Measurements from ENCODE around the gene H2BW2. TPM values are rescaled to one million over a fixed set of nuclear protein-coding genes. Genes with fewer than 3 reads are reported as not detected.
"Not testable (repeated sequence)": the region's sequence is repeated elsewhere in the genome, so short reads cannot be mapped to it uniquely, and the experiment has no call there.

The H2BW2 gene
- total and polyA plus RNA-seq, 2 of the 13 experiments (the other 11 are each of a cell fraction or from before 2014, with no cell fraction given) = not detected

GRCh38 chrX:104047171-104047570, 7.4 kb downstream of the H2BW2 start:
- DNase-seq (ENCODE audit: low spot score) (no peak), ATAC-seq (no peak), FAIRE-seq (no peak)
- ChIA-PET POLR2A (no interaction called here), CTCF (ENCODE audit: low intra/inter-chr PET ratio, low total read pairs) (no interaction called here)
- Histone ChIP-seq H3K36me3 (replicated peaks in 1 of 2; ENCODE audit: control insufficient read depth in 1 of 2, insufficient read depth in 2 of 2, low read length in 2 of 2) (no peaks in the 10 kb centered on the region), H3K9me3 (ENCODE audit: low read length) (no peaks in the 10 kb centered on the region), H3K9ac (ENCODE audit: insufficient read depth, low read depth, low read length) (no peak overlapping the region), H4K20me1 (ENCODE audit: insufficient read depth, low read length) (no peaks in the 10 kb centered on the region), H3K27me3 (ENCODE audit: control insufficient read depth in 1 of 2, insufficient read depth in 2 of 2, low read length in 2 of 2) (peaks cover 0 to 1% of the 10 kb centered on the region in 2 experiments; a peak in 1 of 5 replicates), H3K4me1 (ENCODE audit: insufficient read depth, low read length) (no peaks in the 10 kb centered on the region), H3K4me3 (replicated peaks in 1 of 3; ENCODE audit: insufficient read depth in 1 of 3, low read depth in 2 of 3, low read length in 3 of 3) (no peak overlapping the region), H3K4me2 (ENCODE audit: low read depth, low read length) (no peak overlapping the region), H2AFZ (ENCODE audit: low read length) (no peak overlapping the region), H3K79me2 (ENCODE audit: insufficient read depth, low read length) (no peaks in the 10 kb centered on the region), H3K27ac (ENCODE audit: extremely low read length, insufficient read depth, low read length) (no peak overlapping the region)
- BruUV-seq (replicated peaks) = no TSS peak
- WGBS (ENCODE audit: low lambda C conversion rate) = 100% methylated on average over 2 of the region's 13 CpGs
- intact Hi-C loops (cut with micrococcal nuclease; ENCODE audit: unreplicated experiment) = no loop called here
- TF ChIP-seq ZMAT3 (CRISPR knock-in tag; conservative IDR thresholded peaks at IDR 0.05) = no peak
- no peak for TF ChIP-seq TCF12 (IDR thresholded peaks at IDR 0.05)
- TF ChIP-seq TCF12 (CRISPR knock-in tag; IDR thresholded peaks at IDR 0.05) = no peak
- no peak for TF ChIP-seq HDAC2 (CRISPR knock-in tag; IDR thresholded peaks at IDR 0.05)
- TF ChIP-seq ZFP62 (CRISPR knock-in tag; IDR thresholded peaks at IDR 0.05) = no peak
- TF ChIP-seq SPEN (CRISPR knock-in tag; IDR thresholded peaks at IDR 0.05; ENCODE audit: low read depth) = no peak
- no peak for TF ChIP-seq HDAC6 (IDR thresholded peaks at IDR 0.05; ENCODE audit: low read depth, low read length)
- TF ChIP-seq ZSCAN9 (CRISPR knock-in tag; IDR thresholded peaks at IDR 0.05; ENCODE audit: borderline replicate concordance) = no peak
- TF ChIP-seq NR2F6 (IDR thresholded peaks at IDR 0.05) = no peak
- TF ChIP-seq NR2F6 (CRISPR knock-in tag; IDR thresholded peaks at IDR 0.05) = no peak
- no peak for TF ChIP-seq STAT5B (CRISPR knock-in tag; IDR thresholded peaks at IDR 0.05)
- TF ChIP-seq ZNF598 (CRISPR knock-in tag; IDR thresholded peaks at IDR 0.05; ENCODE audit: borderline replicate concordance) = no peak
- no peak for TF ChIP-seq SYNCRIP (IDR thresholded peaks at IDR 0.05; ENCODE audit: insufficient read depth, low read depth, low read length)
- no peak for TF ChIP-seq WIZ (CRISPR knock-in tag; IDR thresholded peaks at IDR 0.05)
- no peak for TF ChIP-seq JUN (CRISPR knock-in tag; IDR thresholded peaks at IDR 0.05)
- no peak for TF ChIP-seq HNRNPK (IDR thresholded peaks at IDR 0.05; ENCODE audit: low read depth, low read length, poor library complexity, severe bottlenecking)
- no peak for TF ChIP-seq ZNF605 (CRISPR knock-in tag; IDR thresholded peaks at IDR 0.05)
- no peak for TF ChIP-seq SP1 (IDR thresholded peaks at IDR 0.05)
- no peak for TF ChIP-seq SP1 (CRISPR knock-in tag; IDR thresholded peaks at IDR 0.05)
- no peak for TF ChIP-seq ZIK1 (CRISPR knock-in tag; IDR thresholded peaks at IDR 0.05; ENCODE audit: borderline replicate concordance, low read depth)
- TF ChIP-seq, protein P1, sequence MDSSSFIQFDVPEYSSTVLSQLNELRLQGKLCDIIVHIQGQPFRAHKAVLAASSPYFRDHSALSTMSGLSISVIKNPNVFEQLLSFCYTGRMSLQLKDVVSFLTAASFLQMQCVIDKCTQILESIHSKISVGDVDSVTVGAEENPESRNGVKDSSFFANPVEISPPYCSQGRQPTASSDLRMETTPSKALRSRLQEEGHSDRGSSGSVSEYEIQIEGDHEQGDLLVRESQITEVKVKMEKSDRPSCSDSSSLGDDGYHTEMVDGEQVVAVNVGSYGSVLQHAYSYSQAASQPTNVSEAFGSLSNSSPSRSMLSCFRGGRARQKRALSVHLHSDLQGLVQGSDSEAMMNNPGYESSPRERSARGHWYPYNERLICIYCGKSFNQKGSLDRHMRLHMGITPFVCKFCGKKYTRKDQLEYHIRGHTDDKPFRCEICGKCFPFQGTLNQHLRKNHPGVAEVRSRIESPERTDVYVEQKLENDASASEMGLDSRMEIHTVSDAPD (CRISPR knock-in tag; IDR thresholded peaks at IDR 0.05) = no peak
- no peak for TF ChIP-seq SALL1 (CRISPR knock-in tag; IDR thresholded peaks at IDR 0.05)
- no peak for TF ChIP-seq PAF1 (CRISPR knock-in tag; IDR thresholded peaks at IDR 0.05)
- in situ Hi-C loops (cut with HindIII; ENCODE audit: extremely low pct_ligation_motif_present, low pct_unique_long_range_greater_than_20kb) = no loop called here

DNA sequence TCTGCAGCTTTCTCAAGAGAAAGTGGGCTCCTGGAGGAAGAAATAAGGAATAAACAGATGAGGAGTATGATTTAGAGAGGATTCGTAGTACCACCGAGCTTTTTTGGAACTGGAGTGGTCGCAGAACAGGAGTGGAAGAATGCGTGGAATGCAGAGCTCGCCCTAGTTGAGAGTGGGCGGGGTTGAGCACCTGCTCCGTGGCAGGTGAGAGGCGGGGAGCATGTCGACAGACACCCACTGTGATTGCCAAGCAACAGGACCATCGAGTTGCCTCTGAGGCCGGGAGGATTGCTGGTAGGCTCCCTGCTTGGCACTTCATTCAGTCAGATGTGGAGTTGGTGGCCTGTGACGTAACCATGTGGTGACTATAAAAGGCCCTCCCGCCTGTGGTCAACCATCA, 15.2 kb downstream of the H2BW2 start:
- H3K79me2 ChIP-seq (ENCODE audit: insufficient read depth, low read length); in situ Hi-C loops (cut with HindIII; ENCODE audit: extremely low pct_ligation_motif_present, low pct_unique_long_range_greater_than_20kb); H3K27me3 ChIP-seq (ENCODE audit: control insufficient read depth in 1 of 2, insufficient read depth in 2 of 2, low read length in 2 of 2); DNase-seq (ENCODE audit: low spot score); BruUV-seq (replicated peaks); H3K4me1 ChIP-seq (ENCODE audit: insufficient read depth, low read length); CTCF ChIA-PET (ENCODE audit: low intra/inter-chr PET ratio, low total read pairs); FAIRE-seq; H3K36me3 ChIP-seq (replicated peaks in 1 of 2; ENCODE audit: control insufficient read depth in 1 of 2, insufficient read depth in 2 of 2, low read length in 2 of 2); H3K4me3 ChIP-seq (replicated peaks in 1 of 3; ENCODE audit: insufficient read depth in 1 of 3, low read depth in 2 of 3, low read length in 3 of 3); ATAC-seq; H3K27ac ChIP-seq (ENCODE audit: extremely low read length, insufficient read depth, low read length); H2AFZ ChIP-seq (ENCODE audit: low read length); H3K9ac ChIP-seq (ENCODE audit: insufficient read depth, low read depth, low read length); H3K4me2 ChIP-seq (ENCODE audit: low read depth, low read length); H3K9me3 ChIP-seq (ENCODE audit: low read length); H4K20me1 ChIP-seq (ENCODE audit: insufficient read depth, low read length); POLR2A ChIA-PET; intact Hi-C loops (cut with micrococcal nuclease; ENCODE audit: unreplicated experiment): not testable (repeated sequence)
- no CpG with 5 or more reads among the region's 13 CpGs for WGBS (ENCODE audit: low lambda C conversion rate)
